Measurements from ENCODE around the gene ATRN.

DNA sequence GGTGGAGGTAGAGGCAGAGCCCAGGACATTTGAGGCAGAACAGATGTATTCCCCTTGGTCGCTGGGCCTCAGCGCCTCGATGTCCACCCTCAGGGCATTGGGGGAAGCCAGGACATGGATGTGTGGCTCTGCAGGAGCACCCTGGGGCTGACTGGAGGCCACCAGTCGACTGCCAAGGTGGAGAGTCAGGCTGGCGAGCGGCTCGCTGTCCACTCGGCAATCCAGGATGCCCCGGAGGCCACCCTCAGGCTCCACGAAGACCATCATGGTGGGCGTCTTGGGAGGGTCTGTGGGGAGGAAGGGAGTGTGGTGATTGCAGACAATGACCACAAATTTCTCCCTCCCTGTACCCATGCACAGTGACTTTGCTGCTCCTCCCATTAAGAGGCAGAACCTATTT lies 219.2 kb downstream of the ATRN start:
- TF ChIP-seq, protein P1, sequence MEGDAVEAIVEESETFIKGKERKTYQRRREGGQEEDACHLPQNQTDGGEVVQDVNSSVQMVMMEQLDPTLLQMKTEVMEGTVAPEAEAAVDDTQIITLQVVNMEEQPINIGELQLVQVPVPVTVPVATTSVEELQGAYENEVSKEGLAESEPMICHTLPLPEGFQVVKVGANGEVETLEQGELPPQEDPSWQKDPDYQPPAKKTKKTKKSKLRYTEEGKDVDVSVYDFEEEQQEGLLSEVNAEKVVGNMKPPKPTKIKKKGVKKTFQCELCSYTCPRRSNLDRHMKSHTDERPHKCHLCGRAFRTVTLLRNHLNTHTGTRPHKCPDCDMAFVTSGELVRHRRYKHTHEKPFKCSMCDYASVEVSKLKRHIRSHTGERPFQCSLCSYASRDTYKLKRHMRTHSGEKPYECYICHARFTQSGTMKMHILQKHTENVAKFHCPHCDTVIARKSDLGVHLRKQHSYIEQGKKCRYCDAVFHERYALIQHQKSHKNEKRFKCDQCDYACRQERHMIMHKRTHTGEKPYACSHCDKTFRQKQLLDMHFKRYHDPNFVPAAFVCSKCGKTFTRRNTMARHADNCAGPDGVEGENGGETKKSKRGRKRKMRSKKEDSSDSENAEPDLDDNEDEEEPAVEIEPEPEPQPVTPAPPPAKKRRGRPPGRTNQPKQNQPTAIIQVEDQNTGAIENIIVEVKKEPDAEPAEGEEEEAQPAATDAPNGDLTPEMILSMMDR (IDR thresholded peaks at IDR 0.05) = no peak
- no peak for TF ChIP-seq POLR2AphosphoS5 (IDR thresholded peaks at IDR 0.05)

Measured in sigmoid colon (tissue), 4 donors.